HCT116 (cell line): Measurements from ENCODE around the gene CACNA1G. TPM values are rescaled to one million over a fixed set of nuclear protein-coding genes. Genes with fewer than 3 reads are reported as not detected.

Experiments used
- ATAC-seq: fragments of 200-7000 bp; cut with Tn5 transposase; 2 replicates; pipeline ENCODE4 v1.9.1; 2020; ENCODE audit warnings: mild to moderate bottlenecking, moderate library complexity
- BruUV-seq: library from RNA; stranded (reverse); fragments of 400-500 nt; replicated peaks from 2 replicates; lab custom pipeline; 2021; lab: Mats Ljungman, UMichigan
- CTCF ChIA-PET: fragments of 300-600 bp; sonication (Branson Sonifier 250); formaldehyde crosslinking; loops from one replicate; lab custom pipeline; 2021; ENCODE audit warnings: antibody characterized with exemption; lab: Charles Lee
- POLR2A ChIA-PET: fragments of 300-600, 350-600 bp; sonication (Branson Sonifier 250); formaldehyde crosslinking; loops from one replicate; lab custom pipeline; 2021; ENCODE audit warnings: antibody characterized with exemption; lab: Charles Lee
- RAD21 ChIA-PET, 2 experiments: fragments of 300-600 bp; sonication (Branson Sonifier 250); formaldehyde crosslinking; loops; one replicate each; lab custom pipeline; 2023; ENCODE audit warnings: low total read pairs in 2 of 2; ENCODE audit not compliant: uncharacterized antibody in 2 of 2, unreplicated experiment in 2 of 2, low non-redundant PET in 1 of 2; lab: Charles Lee
- DNase-seq: peaks from one replicate; pipeline ENCODE4 v3.0.0-alpha.2; 2010; ENCODE audit warnings: low read depth, low spot score
- H2AFZ ChIP-seq: fragments of 200-600 bp; shearing (Covaris generic), sonication (generic); 2 replicates; pipeline ENCODE4 v1.6.1; 2017; ENCODE audit warnings: low read depth, mixed run types, mixed read lengths, antibody characterized with exemption, low read length; ENCODE audit not compliant: poor library complexity, severe bottlenecking
- H3K27ac ChIP-seq: 2 replicates; pipeline ENCODE4 v1.5.1; 2012; ENCODE audit warnings: low read depth, low read length
- H3K27me3 ChIP-seq: fragments of 200-600 bp; sonication (generic); 2 replicates; pipeline ENCODE4 v1.6.1; 2016; ENCODE audit warnings: mixed run types, low read length, mixed read lengths; ENCODE audit not compliant: insufficient read depth
- H3K36me3 ChIP-seq, 2 experiments: fragments of 200-500 bp in 1 of 2; fragments of 200-600 bp in 1 of 2; sonication (Bioruptor generic) in 1 of 2; sonication (generic) in 1 of 2; 2 replicates each; pipeline versions ENCODE4 v1.5.1 to v1.6.1; 2014 to 2016; ENCODE audit warnings: low read length in 2 of 2, inconsistent platforms in 1 of 2, mixed read lengths in 1 of 2, mixed run types in 1 of 2; ENCODE audit not compliant: insufficient read depth in 2 of 2, control insufficient read depth in 1 of 2
- H3K4me1 ChIP-seq, 2 experiments: fragments of 200-600 bp in 1 of 2; sonication (generic) in 1 of 2; 2 replicates each; pipeline versions ENCODE4 v1.5.1 to v1.6.1; 2012 to 2017; ENCODE audit warnings: low read length in 2 of 2, inconsistent platforms in 1 of 2, mild to moderate bottlenecking in 1 of 2, mixed read lengths in 1 of 2, mixed run types in 1 of 2, moderate library complexity in 1 of 2; ENCODE audit not compliant: insufficient read depth in 2 of 2, control insufficient read depth in 1 of 2
- H3K4me2 ChIP-seq: fragments of 200-600 bp; sonication (generic); 2 replicates; pipeline ENCODE4 v1.6.1; 2017; ENCODE audit warnings: mixed run types, low read length, mixed read lengths
- H3K4me3 ChIP-seq, 2 experiments: fragments of 200-600 bp in 1 of 2; sonication (generic) in 1 of 2; replicated peaks in 1 of 2; 2 replicates each; pipeline ENCODE4 v1.5.1; 2011 to 2016; ENCODE audit warnings: low read length in 2 of 2, control low read depth in 1 of 2, low read depth in 1 of 2, mild to moderate bottlenecking in 1 of 2, mixed read lengths in 1 of 2, mixed run types in 1 of 2
- H3K79me2 ChIP-seq: fragments of 200-600 bp; sonication (generic); 2 replicates; pipeline ENCODE4 v1.6.1; 2017; ENCODE audit warnings: mild to moderate bottlenecking, mixed run types, low read length, moderate library complexity, mixed read lengths; ENCODE audit not compliant: insufficient read depth
- H3K9ac ChIP-seq: fragments of 200-600 bp; sonication (generic); 2 replicates; pipeline ENCODE4 v1.6.1; 2016; ENCODE audit warnings: low read length, mixed read lengths
- H3K9me2 ChIP-seq: fragments of 200-600 bp; sonication (generic), shearing (Covaris generic); 2 replicates; pipeline ENCODE4 v1.6.1; 2017; ENCODE audit warnings: mixed run types, mild to moderate bottlenecking, moderate library complexity; ENCODE audit not compliant: insufficient read depth
- H3K9me3 ChIP-seq, 2 experiments: fragments of 200-500 bp in 1 of 2; fragments of 200-600 bp in 1 of 2; sonication (Bioruptor generic) in 1 of 2; sonication (generic) in 1 of 2; 2 replicates each; pipeline ENCODE4 v1.6.1; 2014 to 2017; ENCODE audit warnings: low read length in 2 of 2, mixed read lengths in 2 of 2, inconsistent platforms in 1 of 2, low read depth in 1 of 2, mild to moderate bottlenecking in 1 of 2, mixed run types in 1 of 2, moderate library complexity in 1 of 2; ENCODE audit not compliant: control insufficient read depth in 1 of 2, insufficient read depth in 1 of 2
- H4K20me1 ChIP-seq: fragments of 200-600 bp; sonication (generic), shearing (Covaris generic); 2 replicates; pipeline ENCODE4 v1.6.1; 2017; ENCODE audit warnings: mixed run types, mild to moderate bottlenecking, moderate library complexity; ENCODE audit not compliant: insufficient read depth
- CBX3 ChIP-seq: IDR thresholded peaks from 2 replicates; pipeline ENCODE4 v1.6.1; 2012; ENCODE audit warnings: low read depth
- POLR2A ChIP-seq: IDR thresholded peaks from 2 replicates; pipeline ENCODE4 v1.7.0; 2011; ENCODE audit warnings: borderline replicate concordance; ENCODE audit not compliant: insufficient read depth, insufficient read length; ENCODE audit errors: extremely low read depth
- POLR2AphosphoS5 ChIP-seq: IDR thresholded peaks from 2 replicates; pipeline ENCODE4 v1.6.1; 2011; ENCODE audit warnings: mild to moderate bottlenecking, low read depth, low read length, moderate library complexity
- SIN3A ChIP-seq: IDR thresholded peaks from 2 replicates; pipeline ENCODE4 v1.6.1; 2012; ENCODE audit warnings: low read depth
- SRF ChIP-seq: IDR thresholded peaks from 2 replicates; pipeline ENCODE4 v1.6.1; 2012; ENCODE audit warnings: low read depth
- YY1 ChIP-seq: IDR thresholded peaks from 2 replicates; pipeline ENCODE4 v1.6.1; 2011; ENCODE audit warnings: low read length, low read depth, moderate library complexity, mild to moderate bottlenecking; ENCODE audit not compliant: insufficient replicate concordance; ENCODE audit errors: extremely low read depth
- ZNF274 ChIP-seq: fragments of 200-500 bp; sonication (Bioruptor generic); IDR thresholded peaks from 2 replicates; pipeline ENCODE4 v1.6.1; 2014; ENCODE audit warnings: mild to moderate bottlenecking, low read depth, low read length, inconsistent platforms
- intact Hi-C: fragments of 100-400 bp; cut with micrococcal nuclease; formaldehyde crosslinking; loops from 2 replicates; pipeline ENCODE4 v1.10.0; 2022
- total RNA-seq: library from RNA; stranded (reverse); gene quantifications from one replicate; pipeline ENCODE4 v1.2.1, GENCODE V29; 2021; ENCODE audit not compliant: unreplicated experiment
- TF ChIP-seq, protein P1 (sequence below): IDR thresholded peaks from 2 replicates; pipeline ENCODE4 v1.6.1; 2011; ENCODE audit warnings: mild to moderate bottlenecking, low read length, moderate library complexity; ENCODE audit not compliant: insufficient replicate concordance; ENCODE audit errors: extremely low read depth
- TF ChIP-seq, protein P2 (sequence below): IDR thresholded peaks from 2 replicates; pipeline ENCODE4 v1.6.1; 2012; ENCODE audit warnings: low read depth
- TF ChIP-seq, protein P3 (sequence below): IDR thresholded peaks from 2 replicates; pipeline ENCODE4 v1.6.1; 2012

The CACNA1G gene
- total RNA-seq, 1 experiment from 2014 or later = 3.4 TPM

DNA sequence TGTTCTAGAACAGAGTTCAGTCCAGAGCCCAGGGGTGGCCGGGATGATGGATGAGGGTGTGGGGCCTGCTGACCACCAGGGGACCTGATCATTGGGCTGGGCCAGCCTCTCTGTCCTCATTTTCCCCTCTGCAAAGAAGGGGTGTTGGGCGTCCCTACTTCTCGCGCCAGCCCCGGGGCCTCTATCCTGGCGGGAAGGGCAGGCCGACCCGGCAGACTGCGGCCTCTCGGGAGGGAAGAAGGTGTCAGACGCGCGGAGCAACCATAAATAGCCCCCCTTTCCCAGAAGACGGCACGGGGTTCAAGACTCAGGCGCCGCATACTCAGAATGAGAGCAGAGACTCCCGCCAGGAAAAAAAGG, 2.0 kb upstream of the CACNA1G start (continued):
- TF ChIP-seq POLR2AphosphoS5 (no peak), ZNF274 (no peak), SIN3A (no peak), POLR2A (no peak)
- TF ChIP-seq, protein P1, sequence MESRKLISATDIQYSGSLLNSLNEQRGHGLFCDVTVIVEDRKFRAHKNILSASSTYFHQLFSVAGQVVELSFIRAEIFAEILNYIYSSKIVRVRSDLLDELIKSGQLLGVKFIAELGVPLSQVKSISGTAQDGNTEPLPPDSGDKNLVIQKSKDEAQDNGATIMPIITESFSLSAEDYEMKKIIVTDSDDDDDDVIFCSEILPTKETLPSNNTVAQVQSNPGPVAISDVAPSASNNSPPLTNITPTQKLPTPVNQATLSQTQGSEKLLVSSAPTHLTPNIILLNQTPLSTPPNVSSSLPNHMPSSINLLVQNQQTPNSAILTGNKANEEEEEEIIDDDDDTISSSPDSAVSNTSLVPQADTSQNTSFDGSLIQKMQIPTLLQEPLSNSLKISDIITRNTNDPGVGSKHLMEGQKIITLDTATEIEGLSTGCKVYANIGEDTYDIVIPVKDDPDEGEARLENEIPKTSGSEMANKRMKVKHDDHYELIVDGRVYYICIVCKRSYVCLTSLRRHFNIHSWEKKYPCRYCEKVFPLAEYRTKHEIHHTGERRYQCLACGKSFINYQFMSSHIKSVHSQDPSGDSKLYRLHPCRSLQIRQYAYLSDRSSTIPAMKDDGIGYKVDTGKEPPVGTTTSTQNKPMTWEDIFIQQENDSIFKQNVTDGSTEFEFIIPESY = no peak
- TF ChIP-seq, all 23 proteins: peak for 0

DNA sequence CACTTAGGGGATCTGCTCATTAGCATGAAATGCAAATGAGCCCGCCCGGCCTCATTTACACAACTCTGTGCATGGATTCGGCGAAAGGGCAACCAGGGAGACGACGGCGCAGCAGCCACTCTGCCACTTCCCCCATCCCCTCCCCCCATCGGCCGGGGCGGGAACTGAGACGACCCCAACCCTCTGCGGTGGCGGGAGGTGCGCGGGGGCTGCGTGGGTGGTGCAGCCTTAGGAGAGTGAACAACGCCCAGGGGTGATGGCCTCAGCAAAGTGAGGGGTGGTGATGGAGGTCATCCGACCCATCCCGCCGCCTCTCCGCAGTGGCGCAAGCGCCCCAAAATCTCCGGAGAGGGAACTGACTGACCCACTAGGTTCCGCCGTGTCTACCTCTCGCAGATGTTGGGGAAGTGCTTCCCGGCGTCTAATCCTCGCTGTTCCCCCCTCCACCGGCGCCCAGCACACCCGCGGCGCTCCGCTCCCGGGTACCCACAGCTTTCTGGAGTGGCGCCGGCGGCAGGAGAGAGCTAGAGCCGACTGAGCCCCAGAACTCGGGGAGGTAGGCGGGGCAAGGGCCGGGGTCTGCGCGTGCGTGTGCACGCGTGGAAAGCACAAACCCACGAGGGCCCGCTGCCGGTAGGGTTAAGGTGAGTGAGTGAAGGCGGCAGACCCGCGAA, 1.4 kb upstream of the CACNA1G start:
- CTCF ChIA-PET = interaction anchor here (1.0 to 2.3 kb wide), 6 partner anchors 9 to 136 kb away, joined by 3 to 22 read pairs (median 4); no protein-coding TSS in a partner anchor
- RAD21 ChIA-PET = interaction anchor here in 1 of 2 experiments (0.6 kb wide), 1 partner anchor 8 kb away, joined by 3 read pairs; no protein-coding TSS in a partner anchor

More for the DNA sequence above, 1.4 kb upstream of the CACNA1G start:
- no peaks in the 10 kb centered on the region for H3K9me3 ChIP-seq
- H3K4me2 ChIP-seq = no peak overlapping the region
- POLR2A ChIA-PET = interaction anchor here (0.8 to 1.3 kb wide), 3 partner anchors 80 to 126 kb away, joined by 3 to 6 read pairs (median 4); no protein-coding TSS in a partner anchor
- no peak overlapping the region for H3K4me3 ChIP-seq
- H3K9me2 ChIP-seq = no peaks in the 10 kb centered on the region
- no peak overlapping the region for H3K9ac ChIP-seq
- H4K20me1 ChIP-seq = no peaks in the 10 kb centered on the region
- TF ChIP-seq, protein P2, sequence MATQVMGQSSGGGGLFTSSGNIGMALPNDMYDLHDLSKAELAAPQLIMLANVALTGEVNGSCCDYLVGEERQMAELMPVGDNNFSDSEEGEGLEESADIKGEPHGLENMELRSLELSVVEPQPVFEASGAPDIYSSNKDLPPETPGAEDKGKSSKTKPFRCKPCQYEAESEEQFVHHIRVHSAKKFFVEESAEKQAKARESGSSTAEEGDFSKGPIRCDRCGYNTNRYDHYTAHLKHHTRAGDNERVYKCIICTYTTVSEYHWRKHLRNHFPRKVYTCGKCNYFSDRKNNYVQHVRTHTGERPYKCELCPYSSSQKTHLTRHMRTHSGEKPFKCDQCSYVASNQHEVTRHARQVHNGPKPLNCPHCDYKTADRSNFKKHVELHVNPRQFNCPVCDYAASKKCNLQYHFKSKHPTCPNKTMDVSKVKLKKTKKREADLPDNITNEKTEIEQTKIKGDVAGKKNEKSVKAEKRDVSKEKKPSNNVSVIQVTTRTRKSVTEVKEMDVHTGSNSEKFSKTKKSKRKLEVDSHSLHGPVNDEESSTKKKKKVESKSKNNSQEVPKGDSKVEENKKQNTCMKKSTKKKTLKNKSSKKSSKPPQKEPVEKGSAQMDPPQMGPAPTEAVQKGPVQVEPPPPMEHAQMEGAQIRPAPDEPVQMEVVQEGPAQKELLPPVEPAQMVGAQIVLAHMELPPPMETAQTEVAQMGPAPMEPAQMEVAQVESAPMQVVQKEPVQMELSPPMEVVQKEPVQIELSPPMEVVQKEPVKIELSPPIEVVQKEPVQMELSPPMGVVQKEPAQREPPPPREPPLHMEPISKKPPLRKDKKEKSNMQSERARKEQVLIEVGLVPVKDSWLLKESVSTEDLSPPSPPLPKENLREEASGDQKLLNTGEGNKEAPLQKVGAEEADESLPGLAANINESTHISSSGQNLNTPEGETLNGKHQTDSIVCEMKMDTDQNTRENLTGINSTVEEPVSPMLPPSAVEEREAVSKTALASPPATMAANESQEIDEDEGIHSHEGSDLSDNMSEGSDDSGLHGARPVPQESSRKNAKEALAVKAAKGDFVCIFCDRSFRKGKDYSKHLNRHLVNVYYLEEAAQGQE = no peak
- TF ChIP-seq CBX3 (no peak), POLR2A (no peak), YY1 (no peak), SIN3A (no peak), SRF (no peak), POLR2AphosphoS5 (no peak)
- TF ChIP-seq, protein P3, sequence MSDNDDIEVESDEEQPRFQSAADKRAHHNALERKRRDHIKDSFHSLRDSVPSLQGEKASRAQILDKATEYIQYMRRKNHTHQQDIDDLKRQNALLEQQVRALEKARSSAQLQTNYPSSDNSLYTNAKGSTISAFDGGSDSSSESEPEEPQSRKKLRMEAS = no peak
- TF ChIP-seq, all 23 proteins: peak for 0
- no peak for ATAC-seq
- Histone ChIP-seq H2AFZ (no peak overlapping the region), H3K36me3 (no peaks in the 10 kb centered on the region), H3K27ac (no peak overlapping the region), H3K79me2 (no peaks in the 10 kb centered on the region), H3K4me1 (peaks cover 6 to 18% of the 10 kb centered on the region in 2 experiments; a peak in 3 of 4 replicates), H3K27me3 (no peaks in the 10 kb centered on the region)
- DNase-seq = no peak
- no TSS peak for BruUV-seq
- intact Hi-C loops = no loop called here
